Lung (tissue), 12 donors: ENCODE data around the gene ABCA4. TPM values are rescaled to one million over a fixed set of nuclear protein-coding genes. Genes with fewer than 3 reads are reported as not detected.

Experiments
- ATAC-seq: fragments of 200-7000 bp; cut with Tn5 transposase; one replicate; pipeline ENCODE4 v1.9.1; 2020; ENCODE audit warnings: moderate number of reproducible peaks; ENCODE audit not compliant: insufficient read depth, low FRiP score
- DNase-seq, 3 donors: peaks; one replicate each; pipeline ENCODE4 v3.0.0-alpha.2; 2013 to 2017
- H3K27ac ChIP-seq, 2 donors: one replicate each; pipeline ENCODE4 v1.5.1; 2013; ENCODE audit warnings: mild to moderate bottlenecking in 2 of 2, moderate library complexity in 2 of 2, control low read depth in 1 of 2, inconsistent platforms in 1 of 2, low read depth in 1 of 2, low read length in 1 of 2
- H3K27me3 ChIP-seq, 3 donors: one replicate each; pipeline ENCODE4 v1.5.1; 2013; ENCODE audit warnings: low read length in 2 of 3; ENCODE audit not compliant: control insufficient read depth in 3 of 3, insufficient read depth in 3 of 3
- H3K36me3 ChIP-seq, 4 donors: one replicate each; pipeline ENCODE4 v1.5.1; 2013; ENCODE audit warnings: low read length in 4 of 4, mild to moderate bottlenecking in 1 of 4, moderate library complexity in 1 of 4; ENCODE audit not compliant: control insufficient read depth in 4 of 4, insufficient read depth in 4 of 4
- H3K4me1 ChIP-seq, 5 donors: one replicate each; pipeline ENCODE4 v1.5.1; 2013; ENCODE audit warnings: low read length in 5 of 5, mild to moderate bottlenecking in 2 of 5, moderate library complexity in 1 of 5; ENCODE audit not compliant: control insufficient read depth in 5 of 5, insufficient read depth in 5 of 5
- H3K4me3 ChIP-seq: one replicate; pipeline ENCODE4 v1.5.1; 2013; ENCODE audit warnings: mild to moderate bottlenecking, control low read depth, moderate library complexity
- H3K9ac ChIP-seq, 2 donors: one replicate each; pipeline ENCODE4 v1.5.1; 2013; ENCODE audit warnings: low read length in 2 of 2, control low read depth in 1 of 2; ENCODE audit not compliant: insufficient read depth in 1 of 2
- H3K9me3 ChIP-seq, 4 donors: one replicate each; pipeline ENCODE4 v1.5.1; 2013; ENCODE audit warnings: low read length in 3 of 4, mild to moderate bottlenecking in 1 of 4, moderate library complexity in 1 of 4; ENCODE audit not compliant: control insufficient read depth in 4 of 4, insufficient read depth in 3 of 4
- WGBS, 2 donors: extraction: QIAGEN DNeasy Blood & Tissue Kit; methylation state at CpG; one replicate each; pipeline ENCODE4 v1.1.7; 2013; 5-methylcytosine and 5-hydroxymethylcytosine counted together
- polyA plus RNA-seq, 2 donors: library from polyadenylated mRNA; stranded (reverse); fragments of 200-250 nt; gene quantifications; one replicate each; pipeline ENCODE4 v1.2.1, GENCODE V29; 2013
- total RNA-seq, 2 donors: library from RNA; depleted of rRNA in 1 of 2; stranded (reverse); fragments of >200 nt in 1 of 2; gene quantifications; one replicate each; pipeline ENCODE4 v1.2.1, GENCODE V29; 2014 to 2021
- TF ChIP-seq, protein P1 (sequence below): IDR thresholded peaks from 2 replicates; pipeline ENCODE4 v1.5.1; 2012; ENCODE audit warnings: mild to moderate bottlenecking; ENCODE audit errors: control extremely low read depth, extremely low read depth
- donor health status: control.
- donor health status: control.
- donor health status: Bipolar disorder and iron deficiency.
- donor health status: healthy.
- donor health status: DM: yes; HTN: yes; CAD: no.

The ABCA4 gene
- total and polyA plus RNA-seq, 4 donors, result 0.21 to 1.0 (median 0.67) TPM

DNA sequence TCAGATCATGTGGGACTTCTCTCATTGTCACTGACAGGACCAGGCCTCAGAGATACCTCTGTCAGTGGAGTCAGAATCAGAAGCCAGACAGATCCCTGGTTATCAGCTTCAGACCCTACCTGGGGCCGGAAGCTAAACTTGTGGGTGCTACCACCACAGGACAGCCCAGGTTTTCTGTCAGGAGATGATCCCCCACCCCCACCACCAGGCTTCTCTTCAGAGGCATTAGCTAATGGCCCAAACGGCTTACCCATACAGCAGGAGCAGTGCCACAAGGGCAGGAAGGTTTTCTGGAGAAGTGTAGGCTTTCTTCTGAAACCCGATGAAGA is 105.5 kb downstream of the ABCA4 start:
- DNase-seq (no peak), ATAC-seq (no peak)
- no peak overlapping the region for H3K27ac ChIP-seq
- H3K9me3 ChIP-seq, result no peaks in the 10 kb centered on the region
- TF ChIP-seq, protein P1, sequence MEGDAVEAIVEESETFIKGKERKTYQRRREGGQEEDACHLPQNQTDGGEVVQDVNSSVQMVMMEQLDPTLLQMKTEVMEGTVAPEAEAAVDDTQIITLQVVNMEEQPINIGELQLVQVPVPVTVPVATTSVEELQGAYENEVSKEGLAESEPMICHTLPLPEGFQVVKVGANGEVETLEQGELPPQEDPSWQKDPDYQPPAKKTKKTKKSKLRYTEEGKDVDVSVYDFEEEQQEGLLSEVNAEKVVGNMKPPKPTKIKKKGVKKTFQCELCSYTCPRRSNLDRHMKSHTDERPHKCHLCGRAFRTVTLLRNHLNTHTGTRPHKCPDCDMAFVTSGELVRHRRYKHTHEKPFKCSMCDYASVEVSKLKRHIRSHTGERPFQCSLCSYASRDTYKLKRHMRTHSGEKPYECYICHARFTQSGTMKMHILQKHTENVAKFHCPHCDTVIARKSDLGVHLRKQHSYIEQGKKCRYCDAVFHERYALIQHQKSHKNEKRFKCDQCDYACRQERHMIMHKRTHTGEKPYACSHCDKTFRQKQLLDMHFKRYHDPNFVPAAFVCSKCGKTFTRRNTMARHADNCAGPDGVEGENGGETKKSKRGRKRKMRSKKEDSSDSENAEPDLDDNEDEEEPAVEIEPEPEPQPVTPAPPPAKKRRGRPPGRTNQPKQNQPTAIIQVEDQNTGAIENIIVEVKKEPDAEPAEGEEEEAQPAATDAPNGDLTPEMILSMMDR, result no peak
- 94% methylated on average over 3 of the region's 3 CpGs for WGBS, 2 donors
- H3K36me3 ChIP-seq, result no peaks in the 10 kb centered on the region
- H3K4me1 ChIP-seq, result peaks cover 0 to 12% (median 1%) of the 10 kb centered on the region in 5 donors
- H3K9ac ChIP-seq, result no peak overlapping the region
- no peak overlapping the region for H3K4me3 ChIP-seq
- no peaks in the 10 kb centered on the region for H3K27me3 ChIP-seq

DNA sequence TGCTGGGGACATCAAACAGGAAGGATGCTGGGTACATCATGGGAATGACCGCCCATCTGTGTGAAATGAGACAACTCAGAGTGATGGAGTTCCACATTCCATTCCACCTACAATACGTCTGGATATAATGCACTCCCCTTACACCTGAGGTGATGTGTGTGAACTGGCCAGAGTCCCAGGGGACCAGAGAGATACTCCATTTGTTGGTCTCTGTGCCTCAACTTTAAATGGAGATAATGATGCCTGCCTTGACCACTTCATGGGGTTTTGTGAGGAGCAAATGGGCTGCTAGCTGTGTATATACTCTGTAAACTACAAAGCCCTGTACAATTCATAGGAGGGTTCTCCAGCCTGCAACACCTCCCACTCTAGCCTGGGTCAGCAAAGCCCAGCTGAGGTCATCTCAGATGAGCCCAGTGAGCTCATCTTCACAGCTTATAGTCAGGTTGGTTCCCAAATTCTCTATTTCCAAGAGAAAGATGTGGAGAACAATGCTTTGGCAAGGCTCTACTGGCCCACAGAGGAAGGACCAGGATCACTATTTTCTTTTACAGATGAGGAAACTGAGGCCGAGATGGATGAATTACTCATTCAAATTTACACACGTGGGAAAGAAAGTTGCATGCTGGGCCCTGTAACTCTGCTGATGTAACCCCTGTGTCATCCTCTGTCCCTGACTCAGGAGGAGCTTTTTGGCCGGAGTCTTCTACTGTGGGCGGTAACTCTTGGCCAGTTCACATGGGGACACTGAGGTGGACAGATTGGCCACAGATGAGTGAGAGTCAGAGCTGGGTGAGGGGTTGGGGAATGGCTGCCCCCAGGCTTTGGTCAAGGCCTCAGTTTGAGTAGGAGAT is 106.1 kb downstream of the ABCA4 start:
- Histone ChIP-seq H3K36me3 (no peaks in the 10 kb centered on the region), H3K9me3 (no peaks in the 10 kb centered on the region), H3K27me3 (no peaks in the 10 kb centered on the region), H3K27ac (no peak overlapping the region), H3K4me3 (no peak overlapping the region), H3K9ac (no peak overlapping the region), H3K4me1 (peaks cover 0 to 6% (median 0%) of the 10 kb centered on the region in 5 donors)
- 93% methylated on average over 6 of the region's 6 CpGs for WGBS, 2 donors
- ATAC-seq (no peak), DNase-seq (no peak)
- TF ChIP-seq, protein P1, result no peak

DNA sequence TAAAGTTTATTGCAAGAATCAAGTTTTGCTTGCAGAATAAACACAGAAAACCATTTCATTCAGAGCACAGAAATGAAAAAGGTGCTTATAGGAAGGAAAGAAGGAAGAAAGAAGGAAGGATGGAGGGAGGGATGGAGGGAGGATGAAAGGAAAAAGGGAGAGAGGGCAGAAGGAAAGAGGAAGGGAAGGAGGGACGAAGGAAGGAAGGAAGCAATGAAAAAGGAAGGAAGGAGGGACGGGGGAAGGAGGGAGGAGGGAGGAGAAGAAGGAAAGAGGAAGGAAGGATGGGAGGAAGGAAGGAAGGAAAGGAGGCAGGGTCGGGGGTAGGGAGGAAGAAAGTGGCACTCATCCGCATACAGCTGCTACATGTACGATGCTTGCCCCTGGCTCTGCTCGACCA is 106.9 kb downstream of the ABCA4 start:
- H3K4me3 ChIP-seq, result no peak overlapping the region
- no peaks in the 10 kb centered on the region for H3K36me3 ChIP-seq
- no peaks in the 10 kb centered on the region for H3K27me3 ChIP-seq
- H3K4me1 ChIP-seq, result peaks cover 0 to 6% (median 0%) of the 10 kb centered on the region in 5 donors
- WGBS, 2 donors, result 40 to 68% methylated on average over 6 of the region's 6 CpGs
- H3K9me3 ChIP-seq, result no peaks in the 10 kb centered on the region
- no peak overlapping the region for H3K9ac ChIP-seq
- ATAC-seq (no peak), DNase-seq (no peak)
- H3K27ac ChIP-seq, result no peak overlapping the region
- TF ChIP-seq, protein P1, result no peak
